NCI-H1694 (cell line): ENCODE results near the gene EXD3.

Experiments
- DNase-seq: peaks from one replicate; lab custom pipeline; 2025; lab: John Stamatoyannopoulos, UW

EXD3 gene

GRCh38 chr9:137447722-137448601, 25.0 kb upstream of the EXD3 start:
- DNase-seq, result no peak

DNA sequence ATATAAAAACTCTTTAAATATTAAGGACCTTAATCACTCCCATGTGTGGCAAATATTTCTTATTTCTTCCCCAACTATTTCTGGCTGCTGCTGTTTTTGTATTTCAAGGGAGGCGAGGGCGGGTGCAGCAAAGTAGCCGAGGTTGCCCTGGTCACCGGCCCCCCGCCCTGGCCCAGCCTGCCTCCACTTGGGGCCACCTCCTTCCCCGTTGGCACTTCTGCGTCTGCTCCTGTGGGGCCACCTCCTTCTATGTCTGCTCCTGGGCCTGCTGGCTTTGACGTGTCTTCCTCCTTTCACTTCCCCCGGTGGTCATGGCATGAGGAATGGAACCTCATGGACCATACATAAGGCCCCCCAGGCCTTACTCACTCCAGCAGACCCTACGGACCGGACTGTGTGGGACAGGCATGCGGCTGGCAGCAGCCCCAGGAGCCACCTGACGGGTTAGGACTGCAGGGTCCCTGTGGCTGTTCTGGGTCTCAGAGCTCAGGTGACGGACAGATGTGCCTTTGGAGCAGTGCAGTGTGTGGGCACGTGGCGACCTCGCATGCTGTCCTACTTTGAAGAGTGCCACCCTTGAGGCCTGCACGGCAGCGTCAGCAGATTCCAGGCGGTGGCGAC, 24.0 kb upstream of the EXD3 start:
- DNase-seq, result no peak

DNA sequence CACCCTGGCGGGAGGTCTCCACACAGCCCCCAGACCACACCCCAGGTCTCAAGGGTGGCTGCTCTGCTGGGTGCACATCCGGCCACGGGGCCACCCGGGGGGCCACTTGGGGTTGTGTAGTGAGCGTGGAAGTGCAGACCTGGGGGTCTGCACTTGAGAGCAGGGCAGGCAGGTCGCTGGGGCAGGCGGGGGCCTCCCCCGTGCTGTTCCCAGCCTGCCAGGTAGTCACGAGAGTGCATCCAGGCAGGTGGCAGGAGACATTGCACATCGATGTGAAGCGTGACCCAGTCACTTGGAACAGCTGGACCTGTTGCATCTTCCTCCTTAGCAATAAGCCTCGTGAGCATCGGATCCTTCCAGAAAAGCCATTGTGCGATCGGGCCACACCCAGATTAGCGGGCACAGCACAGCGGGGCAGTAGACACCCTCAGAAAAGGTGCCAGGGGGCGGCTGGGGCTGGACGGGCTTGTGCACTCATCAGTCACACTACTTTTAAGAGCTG, 23.0 kb upstream of the EXD3 start:
- no peak for DNase-seq

GRCh38 chr9:137445275-137445807, 22.4 kb upstream of the EXD3 start:
- peak; percentile 42 for DNase-seq

DNA sequence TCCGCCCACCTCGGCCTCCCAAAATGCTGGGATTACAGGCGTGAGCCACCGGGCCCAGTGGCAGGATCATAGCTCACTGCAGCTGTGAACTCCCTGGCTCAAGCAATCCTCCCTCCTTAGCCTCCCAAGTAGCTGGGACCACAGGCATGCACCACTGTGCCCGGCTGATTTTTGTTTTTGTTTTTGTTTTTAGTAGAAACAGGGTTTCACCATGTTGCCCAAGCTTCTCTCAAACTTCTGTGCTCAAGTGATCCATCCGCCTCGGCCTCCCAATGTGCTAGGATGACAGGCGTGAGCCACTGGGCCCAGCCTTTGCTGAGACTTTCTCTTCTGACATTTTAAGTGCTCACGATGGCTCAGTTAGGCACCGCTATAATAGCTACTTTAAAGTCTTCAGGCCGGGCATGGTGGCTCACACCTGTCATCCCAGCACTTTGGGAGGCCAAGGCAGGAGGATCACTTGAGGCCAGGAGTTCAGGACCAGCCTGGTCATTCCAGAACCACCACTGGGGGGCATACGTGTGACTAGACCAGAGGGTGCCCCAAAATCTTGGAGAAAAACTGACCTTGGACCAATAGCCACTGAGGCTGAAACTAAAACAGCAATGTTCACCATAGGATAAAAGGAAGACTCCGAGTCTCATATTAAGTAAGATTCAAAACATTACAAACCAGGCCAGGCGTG, 21.3 kb upstream of the EXD3 start:
- DNase-seq, result no peak

DNA sequence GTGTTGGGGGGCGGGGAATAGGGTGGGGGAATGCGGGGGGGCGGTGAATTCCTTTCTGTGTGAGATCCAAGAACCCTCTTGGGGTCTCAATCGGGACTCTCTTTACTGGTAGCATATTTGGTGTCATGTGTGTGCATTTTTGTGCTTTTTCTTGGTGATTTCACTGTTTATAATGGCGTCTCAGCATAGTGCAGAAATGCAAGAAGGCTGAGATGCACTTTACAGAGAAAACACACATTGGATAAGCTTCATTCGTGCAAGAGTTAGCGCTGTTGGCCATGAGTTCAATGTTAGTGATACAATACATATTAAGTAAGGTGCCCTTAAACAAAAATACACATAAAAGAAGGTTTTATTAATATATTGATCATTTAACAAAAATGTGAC, 19.0 kb upstream of the EXD3 start:
- DNase-seq, result no peak

GRCh38 chr9:137441289-137441934, 18.4 kb upstream of the EXD3 start, which contains the start of gene ENTPD8:
Gene ENTPD8 (minus strand): TSS chr9:137441357. CDS start chr9:137438285, 3,072 bp downstream.
- no peak for DNase-seq

GRCh38 chr9:137439158-137439714, 16.3 kb upstream of the EXD3 start:
- DNase-seq, result no peak

GRCh38 chr9:137438591-137439157, 15.7 kb upstream of the EXD3 start:
- no peak for DNase-seq

DNA sequence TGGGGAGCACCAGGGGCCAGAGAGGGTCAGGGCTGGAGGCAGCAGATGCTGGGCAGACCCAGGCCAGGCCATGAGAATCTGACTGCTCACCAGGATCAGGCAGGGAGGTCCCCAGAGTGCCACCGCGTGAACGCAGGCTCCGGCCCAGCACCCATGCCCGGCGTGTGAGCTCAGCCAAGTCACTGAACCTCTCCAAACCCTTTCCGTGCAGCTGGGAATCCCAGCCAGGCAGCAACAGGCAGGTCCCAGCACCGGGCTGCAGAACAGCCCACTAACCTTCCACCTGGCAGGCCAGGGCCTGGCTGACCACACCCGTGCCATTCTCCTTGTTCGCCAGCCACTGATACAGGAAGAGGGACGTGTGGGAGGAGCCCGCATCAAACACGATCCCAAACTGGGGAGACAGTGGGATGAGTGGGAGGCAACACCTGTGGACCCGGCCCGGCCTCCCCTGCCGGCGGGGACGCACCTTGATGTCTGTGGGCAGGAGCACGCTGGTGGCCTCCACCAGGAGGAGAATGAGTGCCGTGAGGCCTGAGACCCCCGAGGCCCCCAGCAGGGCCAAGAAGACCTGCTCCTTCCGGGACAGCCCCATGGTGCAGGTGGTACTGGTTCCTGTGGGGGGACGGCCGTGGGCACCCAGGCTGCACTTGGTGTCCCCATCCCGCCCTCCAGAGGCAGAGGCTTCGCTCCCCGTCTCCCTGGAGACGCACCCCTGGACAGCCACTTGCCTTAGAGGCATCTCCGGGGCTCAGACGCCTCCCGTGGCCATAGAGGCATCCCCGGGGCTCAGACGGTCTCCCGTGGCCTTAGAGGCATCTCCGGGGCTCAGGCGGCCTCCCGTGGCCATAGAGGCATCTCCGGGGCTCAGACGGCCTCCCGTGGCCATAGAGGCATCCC, 15.0 kb upstream of the EXD3 start:
- DNase-seq, result no peak

DNA sequence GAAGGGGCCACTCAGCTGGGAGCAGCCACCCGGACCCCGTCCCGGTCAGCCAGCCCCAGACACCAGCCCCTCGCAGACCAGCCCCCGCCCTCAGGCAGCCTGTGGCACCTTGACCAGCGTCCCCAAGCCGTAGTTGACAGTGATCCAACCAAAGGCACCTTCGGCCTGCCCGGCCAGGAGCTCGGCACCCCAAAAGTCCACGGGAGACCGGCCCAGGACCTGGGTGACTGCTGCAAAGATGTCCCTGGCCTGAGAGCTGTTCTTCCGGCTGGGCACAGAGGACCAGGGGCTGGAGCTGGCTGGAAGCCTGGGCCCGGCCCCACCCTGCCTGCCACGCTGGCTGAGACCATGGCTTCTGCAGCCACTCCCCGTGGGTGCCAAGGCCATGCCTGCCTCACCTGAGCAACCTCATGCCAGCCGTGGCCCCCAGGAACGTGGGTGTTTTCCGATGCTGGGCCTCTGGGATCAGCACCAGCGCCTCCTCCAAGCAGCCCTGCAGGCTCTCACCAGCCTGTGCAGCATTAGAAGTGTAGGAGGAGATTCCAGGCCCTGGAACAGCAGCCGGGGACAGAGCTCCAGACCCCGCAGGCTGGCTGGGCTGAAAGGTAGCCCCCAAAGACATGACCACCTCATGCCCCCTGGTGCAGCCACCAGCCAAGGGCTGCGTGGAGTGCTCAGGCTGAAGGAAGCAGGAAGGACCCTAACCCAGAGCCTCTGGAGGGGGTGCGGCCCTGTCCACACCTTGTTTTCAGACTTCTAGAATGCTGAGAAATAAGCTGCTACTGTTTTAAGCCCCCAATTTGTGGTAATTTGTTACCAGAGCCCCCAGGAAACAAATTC, 14.0 kb upstream of the EXD3 start:
- DNase-seq, result no peak

DNA sequence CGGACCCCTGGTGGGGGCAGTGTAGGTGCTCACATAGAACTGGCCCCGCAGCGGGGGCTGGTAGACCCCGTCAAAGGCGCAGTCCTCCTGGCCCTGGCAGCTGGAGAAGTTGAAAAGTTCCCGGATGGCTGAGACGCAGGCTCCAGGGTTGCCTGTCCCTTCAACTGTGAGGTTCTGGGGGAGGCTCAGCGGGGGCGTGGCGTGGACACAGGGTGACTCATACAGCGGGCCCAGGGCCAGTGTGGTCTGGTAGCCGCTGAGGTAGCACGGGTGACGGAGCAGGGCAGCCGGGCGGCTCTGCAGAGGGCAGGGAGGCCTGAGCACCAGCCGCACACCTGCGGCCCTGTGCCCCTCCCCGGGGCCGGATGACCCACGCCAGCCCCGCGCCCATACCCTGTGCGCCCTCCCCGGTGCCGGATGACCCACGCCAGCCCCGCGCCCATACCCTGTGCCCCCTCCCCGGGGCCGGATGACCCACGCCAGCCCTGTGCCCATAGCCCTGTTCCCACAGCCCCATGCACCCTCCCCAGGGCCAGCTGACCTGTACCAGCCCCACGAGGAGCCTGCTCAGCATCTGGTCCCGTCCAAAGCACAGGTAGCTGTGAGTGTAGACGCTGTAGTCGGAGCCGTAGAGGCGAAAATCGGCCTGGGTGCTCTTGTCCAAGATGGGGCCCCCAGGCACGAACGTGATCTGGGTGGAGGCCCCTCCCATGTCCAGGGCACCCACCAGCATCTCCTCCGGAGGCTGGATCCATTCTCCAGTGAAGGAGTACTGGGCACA, 13.2 kb upstream of the EXD3 start:
- no peak for DNase-seq

- no peak for DNase-seq
These were observed 12.5 kb upstream of the EXD3 start for GRCh38 chr9:137435381-137435891.

DNA sequence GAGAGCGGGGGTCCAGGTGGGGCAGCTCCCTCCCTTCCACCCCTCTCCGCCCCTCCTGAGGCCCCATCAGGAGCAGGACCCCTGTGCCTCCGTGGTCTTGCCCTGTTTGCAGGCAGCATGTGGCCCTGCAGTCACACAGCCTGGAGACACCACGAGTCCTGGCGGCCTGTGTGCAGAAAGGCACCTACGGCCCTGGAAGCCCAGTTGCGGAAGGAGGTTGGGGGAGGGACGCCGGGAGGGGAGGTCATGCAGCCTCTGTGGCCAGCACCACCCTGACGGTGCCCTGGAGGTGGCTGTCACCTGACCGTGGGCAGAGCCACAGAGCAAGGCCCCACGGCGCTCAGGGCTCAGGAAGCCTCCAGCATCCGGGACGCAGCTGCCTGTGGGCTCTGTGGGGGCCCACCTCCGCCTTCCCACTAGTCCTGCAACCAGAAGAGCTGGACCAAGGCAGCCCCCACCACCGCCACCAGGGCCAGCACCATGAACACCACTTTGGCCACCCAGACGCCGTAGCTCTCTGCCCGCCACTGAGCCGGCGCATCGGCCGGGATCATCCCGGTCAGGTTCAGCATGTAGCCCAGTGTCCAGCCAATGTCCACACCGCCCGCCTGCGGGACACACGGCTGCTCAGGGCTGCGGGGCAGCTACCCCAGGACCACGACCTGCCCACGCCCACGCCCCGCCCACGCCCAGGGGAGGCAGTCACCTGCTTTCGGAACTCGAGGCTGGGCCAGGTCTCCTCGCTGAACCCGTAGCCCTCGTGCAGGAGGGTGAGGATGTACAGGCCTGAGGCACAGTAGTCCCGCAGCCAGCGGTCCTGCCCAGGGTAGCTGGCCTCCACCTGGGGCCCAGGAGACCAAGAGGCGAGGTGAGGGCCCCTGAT, 11.8 kb upstream of the EXD3 start:
- DNase-seq, result no peak

DNA sequence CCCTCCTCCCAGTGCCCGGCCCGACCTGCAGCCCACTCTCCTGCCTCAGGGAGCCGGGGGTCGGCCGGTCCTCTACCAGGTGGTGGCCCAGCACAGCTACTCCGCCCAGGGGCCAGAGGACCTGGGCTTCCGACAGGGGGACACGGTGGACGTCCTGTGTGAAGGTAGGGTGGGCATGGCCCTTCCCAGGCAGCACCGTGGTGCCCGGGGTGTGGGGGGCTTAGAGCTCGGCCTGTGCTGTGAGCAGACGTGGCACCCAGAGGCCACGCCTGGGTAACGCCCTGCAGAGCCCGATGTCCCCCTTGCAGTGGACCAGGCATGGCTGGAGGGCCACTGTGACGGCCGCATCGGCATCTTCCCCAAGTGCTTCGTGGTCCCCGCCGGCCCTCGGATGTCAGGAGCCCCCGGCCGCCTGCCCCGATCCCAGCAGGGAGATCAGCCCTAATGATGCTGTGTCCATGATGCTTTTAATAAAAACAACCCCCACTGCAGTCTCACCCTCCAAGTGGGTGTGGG, 11.0 kb upstream of the EXD3 start:
- no peak for DNase-seq

DNA sequence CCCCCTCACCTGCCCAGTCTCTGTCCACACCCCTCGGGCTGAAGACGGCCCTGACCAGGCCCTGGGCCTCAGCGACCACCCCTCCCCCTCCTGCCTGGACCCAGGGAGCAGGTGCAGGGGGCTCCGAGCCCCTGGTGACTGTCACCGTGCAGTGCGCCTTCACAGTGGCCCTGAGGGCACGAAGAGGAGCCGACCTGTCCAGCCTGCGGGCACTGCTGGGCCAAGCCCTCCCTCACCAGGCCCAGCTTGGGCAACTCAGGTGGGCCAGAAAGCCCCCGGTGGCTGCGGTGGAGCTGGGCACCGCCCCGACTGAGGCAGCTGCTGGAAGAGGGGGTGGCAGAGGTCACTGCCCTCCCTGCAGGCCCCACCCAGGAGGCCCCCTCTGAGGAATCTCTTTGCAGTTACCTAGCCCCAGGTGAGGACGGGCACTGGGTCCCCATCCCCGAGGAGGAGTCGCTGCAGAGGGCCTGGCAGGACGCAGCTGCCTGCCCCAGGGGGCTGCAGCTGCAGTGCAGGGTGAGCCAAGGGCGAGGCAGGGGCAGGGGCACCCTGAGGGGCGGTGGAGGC, 10.5 kb upstream of the EXD3 start:
- no peak for DNase-seq
